HEK293T (cell line): ENCODE measurements around the gene RPH3AL.

Source experiments
- BHLHE40 ChIP-seq: fragments of 450-650 bp; IDR thresholded peaks from 2 replicates; pipeline ENCODE4 v1.6.1; 2016; ENCODE audit warnings: mild to moderate bottlenecking, moderate library complexity, borderline replicate concordance
- CTBP1 ChIP-seq: fragments of 450-650 bp; IDR thresholded peaks from 2 replicates; pipeline ENCODE4 v1.6.1; 2016; ENCODE audit warnings: borderline replicate concordance

- no peak for TF ChIP-seq CTBP1
- no peak for TF ChIP-seq BHLHE40
Observed at GRCh38 chr17:199191-199604, 153.4 kb downstream of the RPH3AL start.
